ENCODE data around the gene CPNE6. TPM values are rescaled to one million over a fixed set of nuclear protein-coding genes. Genes with fewer than 3 reads are reported as not detected.

Gene CPNE6
- total RNA-seq, 1 experiment from 2014 or later = not detected

Other genes starting within 250 kb of the CPNE6 start
- gene DHRS4, start 117.8 kb upstream of the CPNE6 start, total RNA-seq (2014; rRNA removed; shearing (Covaris generic)) = 53.6 and 56.1 TPM in 2 replicates
- 28.9 and 30.6 TPM in 2 replicates for gene DHRS4L2, start 82.6 kb upstream of the CPNE6 start, total RNA-seq (2014; rRNA removed; shearing (Covaris generic))
- 0.29 and 0.66 TPM in 2 replicates for gene CARMIL3, start 19.6 kb upstream of the CPNE6 start, total RNA-seq (2014; rRNA removed; shearing (Covaris generic))
- 23.2 and 28.6 TPM in 2 replicates for gene PCK2, start 22.7 kb downstream of the CPNE6 start, total RNA-seq (2014; rRNA removed; shearing (Covaris generic))
- gene DCAF11, start 43.2 kb downstream of the CPNE6 start, total RNA-seq (2014; rRNA removed; shearing (Covaris generic)) = 43.7 and 49.5 TPM in 2 replicates
- gene NRL, start 43.4 kb downstream of the CPNE6 start, total RNA-seq (2014; rRNA removed; shearing (Covaris generic)) = 2.5 and 2.6 TPM in 2 replicates
- gene FITM1, start 59.1 kb downstream of the CPNE6 start, total RNA-seq (2014; rRNA removed; shearing (Covaris generic)) = not detected in 2 replicates
- 92.6 and 105 TPM in 2 replicates for gene PSME1, start 64.6 kb downstream of the CPNE6 start, total RNA-seq (2014; rRNA removed; shearing (Covaris generic))
- 12.3 and 13.9 TPM in 2 replicates for gene EMC9, start 70.0 kb downstream of the CPNE6 start, total RNA-seq (2014; rRNA removed; shearing (Covaris generic))
- gene PSME2, start 75.0 kb downstream of the CPNE6 start, total RNA-seq (2014; rRNA removed; shearing (Covaris generic)) = 174 and 203 TPM in 2 replicates
- gene RNF31, start 75.9 kb downstream of the CPNE6 start, total RNA-seq (2014; rRNA removed; shearing (Covaris generic)) = 36.3 and 47.2 TPM in 2 replicates
- 24.2 and 34.1 TPM in 2 replicates for gene IRF9, start 89.7 kb downstream of the CPNE6 start, total RNA-seq (2014; rRNA removed; shearing (Covaris generic))
- 0.69 and 1.1 TPM in 2 replicates for gene REC8, start 100.5 kb downstream of the CPNE6 start, total RNA-seq (2014; rRNA removed; shearing (Covaris generic))
- gene IPO4, start 117.3 kb downstream of the CPNE6 start, total RNA-seq (2014; rRNA removed; shearing (Covaris generic)) = 52.1 and 67.3 TPM in 2 replicates
- gene TM9SF1, start 123.9 kb downstream of the CPNE6 start, total RNA-seq (2014; rRNA removed; shearing (Covaris generic)) = 56.9 and 57.5 TPM in 2 replicates
- gene TSSK4, start 134.1 kb downstream of the CPNE6 start, total RNA-seq (2014; rRNA removed; shearing (Covaris generic)) = not detected in 2 replicates
- 42.2 and 44.2 TPM in 2 replicates for gene CHMP4A, start 141.9 kb downstream of the CPNE6 start, total RNA-seq (2014; rRNA removed; shearing (Covaris generic))
- gene MDP1, start 144.5 kb downstream of the CPNE6 start, total RNA-seq (2014; rRNA removed; shearing (Covaris generic)) = 8.3 and 14.0 TPM in 2 replicates
- 249 and 263 TPM in 2 replicates for gene NEDD8, start 160.8 kb downstream of the CPNE6 start, total RNA-seq (2014; rRNA removed; shearing (Covaris generic))
- gene GMPR2, start 161.4 kb downstream of the CPNE6 start, total RNA-seq (2014; rRNA removed; shearing (Covaris generic)) = 48.3 and 56.3 TPM in 2 replicates
- 37.8 and 43.1 TPM in 2 replicates for gene TINF2, start 171.1 kb downstream of the CPNE6 start, total RNA-seq (2014; rRNA removed; shearing (Covaris generic))
- gene TGM1, start 191.6 kb downstream of the CPNE6 start, total RNA-seq (2014; rRNA removed; shearing (Covaris generic)) = 0.08 TPM in 1 of 2 replicates, not detected in the other
- gene RABGGTA, start 200.0 kb downstream of the CPNE6 start, total RNA-seq (2014; rRNA removed; shearing (Covaris generic)) = 23.9 and 25.7 TPM in 2 replicates
- 0.82 and 3.8 TPM in 2 replicates for gene DHRS1, start 228.2 kb downstream of the CPNE6 start, total RNA-seq (2014; rRNA removed; shearing (Covaris generic))
- gene NOP9, start 228.3 kb downstream of the CPNE6 start, total RNA-seq (2014; rRNA removed; shearing (Covaris generic)) = 22.9 and 25.1 TPM in 2 replicates
- 0.35 and 0.48 TPM in 2 replicates for gene CIDEB, start 236.4 kb downstream of the CPNE6 start, total RNA-seq (2014; rRNA removed; shearing (Covaris generic))
- 2.3 and 3.2 TPM in 2 replicates for gene LTB4R2, start 238.6 kb downstream of the CPNE6 start, total RNA-seq (2014; rRNA removed; shearing (Covaris generic))
- 0.98 and 1.7 TPM in 2 replicates for gene LTB4R, start 239.9 kb downstream of the CPNE6 start, total RNA-seq (2014; rRNA removed; shearing (Covaris generic))

Data from SK-MEL-5 (cell line).